Measurements from ENCODE around the gene GALNT2. TPM values are rescaled to one million over a fixed set of nuclear protein-coding genes. Genes with fewer than 3 reads are reported as not detected.

The GALNT2 gene
- total and polyA plus RNA-seq, 2 of the 13 experiments (the other 11 are each of a cell fraction or from before 2014, with no cell fraction given), result 39.3 to 39.6 TPM

GRCh38 chr1:230158415-230159291 lies 91.6 kb downstream of the GALNT2 start:
- DNase-seq (ENCODE audit: low spot score) (peak; percentile 98), ATAC-seq (peak; percentile 90), FAIRE-seq (peak; percentile 96)
- under 1% methylated on average over 12 of the region's 12 CpGs for WGBS (ENCODE audit: low lambda C conversion rate)
- no peaks in the 10 kb centered on the region for H3K9me3 ChIP-seq (ENCODE audit: low read length)
- no peaks in the 10 kb centered on the region for H4K20me1 ChIP-seq (ENCODE audit: insufficient read depth, low read length)
- ChIA-PET CTCF (ENCODE audit: low intra/inter-chr PET ratio, low total read pairs) (no interaction called here), POLR2A (interaction anchor here (0.6 to 2.1 kb wide), 9 partner anchors 25 to 88 kb away, joined by 3 to 20 read pairs (median 4); no protein-coding TSS in a partner anchor)
- H3K4me1 ChIP-seq (ENCODE audit: insufficient read depth, low read length), result peaks cover 95% of the 10 kb centered on the region
- BruUV-seq (replicated peaks), result TSS peak; percentile 72
- peaks cover 53% of the 10 kb centered on the region for H3K79me2 ChIP-seq (ENCODE audit: insufficient read depth, low read length)
- H3K4me2 ChIP-seq (ENCODE audit: low read depth, low read length), result peak overlapping the region; percentile 97
- H3K27me3 ChIP-seq (ENCODE audit: control insufficient read depth in 1 of 2, insufficient read depth in 2 of 2, low read length in 2 of 2), result no peaks in the 10 kb centered on the region
- intact Hi-C loops (cut with micrococcal nuclease; ENCODE audit: unreplicated experiment) (loop anchor here (1.0 to 2.0 kb wide), 4 partner anchors 28 to 90 kb away; no protein-coding TSS in a partner anchor), in situ Hi-C loops (cut with HindIII; ENCODE audit: extremely low pct_ligation_motif_present, low pct_unique_long_range_greater_than_20kb) (no loop called here)
- H3K36me3 ChIP-seq (replicated peaks in 1 of 2; ENCODE audit: control insufficient read depth in 1 of 2, insufficient read depth in 2 of 2, low read length in 2 of 2), result no peaks in the 10 kb centered on the region
- H2AFZ ChIP-seq (ENCODE audit: low read length), result no peak overlapping the region
- H3K4me3 ChIP-seq (replicated peaks in 1 of 3; ENCODE audit: insufficient read depth in 1 of 3, low read depth in 2 of 3, low read length in 3 of 3), result peak overlapping the region; percentile 42 to 63 (median 43)
- peak overlapping the region; percentile 74 for H3K9ac ChIP-seq (ENCODE audit: insufficient read depth, low read depth, low read length)
- peak overlapping the region; percentile 95 for H3K27ac ChIP-seq (ENCODE audit: extremely low read length, insufficient read depth, low read length)
- no peak for TF ChIP-seq TMF1 (CRISPR knock-in tag; IDR thresholded peaks at IDR 0.05; ENCODE audit: low read depth)
- no peak for TF ChIP-seq GPN1 (CRISPR knock-in tag; IDR thresholded peaks at IDR 0.05; ENCODE audit: borderline replicate concordance)
- TF ChIP-seq ZNF639 (CRISPR knock-in tag; conservative IDR thresholded peaks at IDR 0.05), result 0 out of 2 replicates have a peak, but pooled peaks have one; percentile 9
- no peak for TF ChIP-seq ARID2 (CRISPR knock-in tag; IDR thresholded peaks at IDR 0.05; ENCODE audit: borderline replicate concordance)
- TF ChIP-seq ZMAT5 (CRISPR knock-in tag; IDR thresholded peaks at IDR 0.05; ENCODE audit: borderline replicate concordance, low read depth), result no peak
- peak; percentile 43; the same call in 1 of the 2 replicates for TF ChIP-seq ZNF24 (IDR thresholded peaks at IDR 0.05)
- TF ChIP-seq NFATC3 (CRISPR knock-in tag; IDR thresholded peaks at IDR 0.05), result no peak
- peak; percentile 88 for TF ChIP-seq SIX1 (CRISPR knock-in tag; IDR thresholded peaks at IDR 0.05; ENCODE audit: borderline replicate concordance)
- peak; percentile 65 for TF ChIP-seq SIN3A (IDR thresholded peaks at IDR 0.05; ENCODE audit: borderline replicate concordance, low read depth, low read length)
- TF ChIP-seq SRSF9 (IDR thresholded peaks at IDR 0.05; ENCODE audit: borderline replicate concordance, insufficient read depth, low read depth, low read length, poor library complexity, severe bottlenecking), result no peak
- TF ChIP-seq MAZ (IDR thresholded peaks at IDR 0.05; ENCODE audit: borderline replicate concordance, low read depth, low read length), result peak; percentile 88
- TF ChIP-seq MAZ (CRISPR knock-in tag; IDR thresholded peaks at IDR 0.05; ENCODE audit: low read depth), result peak; percentile 26; the same call in 1 of the 2 replicates
- no peak for TF ChIP-seq SNRNP70 (IDR thresholded peaks at IDR 0.05; ENCODE audit: low read depth, low read length)
- no peak for TF ChIP-seq ZHX1 (CRISPR knock-in tag; IDR thresholded peaks at IDR 0.05; ENCODE audit: low read depth)
- peak; percentile 2 for TF ChIP-seq ZNF781 (CRISPR knock-in tag; IDR thresholded peaks at IDR 0.05; ENCODE audit: borderline replicate concordance, not compliant biosample characterization)
- no peak for TF ChIP-seq NBN (conservative IDR thresholded peaks at IDR 0.05)
- no peak for TF ChIP-seq GMEB2 (CRISPR knock-in tag; IDR thresholded peaks at IDR 0.05; ENCODE audit: low read depth)

All from HepG2 (cell line).